Measurements from ENCODE around the gene AP4S1. TPM values are rescaled to one million over a fixed set of nuclear protein-coding genes. Genes with fewer than 3 reads are reported as not detected.

AP4S1 gene
- total RNA-seq, 4 donors from 2014 or later, result 4.2 to 10.7 (median 6.0) TPM

DNA sequence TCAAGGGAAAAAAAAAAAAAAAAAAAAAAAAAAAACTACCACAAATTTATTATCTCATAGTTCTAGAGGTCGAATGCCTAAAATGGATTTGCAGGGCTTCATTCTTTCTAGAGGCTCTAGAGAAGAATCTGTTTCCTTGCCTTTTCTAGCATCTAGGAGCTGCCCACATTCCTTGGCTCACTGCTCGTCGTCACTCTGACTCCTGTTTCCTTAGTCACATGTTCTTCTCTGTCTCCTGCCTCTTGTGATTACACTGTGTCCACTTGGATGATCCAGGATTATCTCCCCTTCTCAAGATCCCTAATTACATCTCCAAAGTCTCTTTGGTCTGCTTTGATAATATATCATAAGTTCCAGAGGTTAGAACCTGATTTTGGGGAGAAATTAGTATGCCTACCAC, 93.4 kb downstream of the AP4S1 start:
- peaks cover 0 to 99% (median 2%) of the 10 kb centered on the region in 3 donors for H3K36me3 ChIP-seq
- no peaks in the 10 kb centered on the region for H3K4me1 ChIP-seq
- H3K27ac ChIP-seq, result no peak overlapping the region
- no peaks in the 10 kb centered on the region for H3K9me3 ChIP-seq
- TF ChIP-seq, protein P1, sequence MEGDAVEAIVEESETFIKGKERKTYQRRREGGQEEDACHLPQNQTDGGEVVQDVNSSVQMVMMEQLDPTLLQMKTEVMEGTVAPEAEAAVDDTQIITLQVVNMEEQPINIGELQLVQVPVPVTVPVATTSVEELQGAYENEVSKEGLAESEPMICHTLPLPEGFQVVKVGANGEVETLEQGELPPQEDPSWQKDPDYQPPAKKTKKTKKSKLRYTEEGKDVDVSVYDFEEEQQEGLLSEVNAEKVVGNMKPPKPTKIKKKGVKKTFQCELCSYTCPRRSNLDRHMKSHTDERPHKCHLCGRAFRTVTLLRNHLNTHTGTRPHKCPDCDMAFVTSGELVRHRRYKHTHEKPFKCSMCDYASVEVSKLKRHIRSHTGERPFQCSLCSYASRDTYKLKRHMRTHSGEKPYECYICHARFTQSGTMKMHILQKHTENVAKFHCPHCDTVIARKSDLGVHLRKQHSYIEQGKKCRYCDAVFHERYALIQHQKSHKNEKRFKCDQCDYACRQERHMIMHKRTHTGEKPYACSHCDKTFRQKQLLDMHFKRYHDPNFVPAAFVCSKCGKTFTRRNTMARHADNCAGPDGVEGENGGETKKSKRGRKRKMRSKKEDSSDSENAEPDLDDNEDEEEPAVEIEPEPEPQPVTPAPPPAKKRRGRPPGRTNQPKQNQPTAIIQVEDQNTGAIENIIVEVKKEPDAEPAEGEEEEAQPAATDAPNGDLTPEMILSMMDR (IDR thresholded peaks at IDR 0.05), result no peak
- TF ChIP-seq POLR2A (IDR thresholded peaks at IDR 0.05), result no peak
- no peaks in the 10 kb centered on the region for H3K27me3 ChIP-seq
- DNase-seq, result no peak
- no peak overlapping the region for H3K4me3 ChIP-seq

DNA sequence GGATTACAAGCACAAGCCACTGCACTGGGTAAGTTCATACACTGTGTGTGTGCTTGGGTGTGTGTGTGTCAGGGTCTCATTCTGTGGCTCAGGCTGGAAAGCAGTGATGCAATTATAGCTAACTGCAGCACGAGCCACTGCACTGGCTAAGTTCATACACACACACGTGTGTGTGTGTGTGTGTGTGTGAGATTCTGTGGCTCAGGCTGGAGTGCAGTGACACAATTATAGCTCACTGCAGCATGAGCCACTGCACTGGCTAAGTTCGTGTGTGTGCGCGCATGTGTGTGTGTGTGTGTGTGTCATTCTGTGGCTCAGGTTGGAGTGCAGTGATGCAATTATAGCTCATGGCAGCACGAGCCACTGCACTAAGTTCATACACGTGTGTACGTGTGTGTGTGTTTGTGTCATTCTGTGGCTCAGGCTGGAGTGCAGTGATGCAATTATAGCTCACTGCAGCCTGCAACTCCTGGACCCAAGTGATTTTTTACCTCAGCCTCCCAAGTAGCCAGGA, 96.7 kb downstream of the AP4S1 start:
- Histone ChIP-seq H3K27ac (no peak overlapping the region), H3K36me3 (peaks cover 0 to 99% (median 2%) of the 10 kb centered on the region in 3 donors), H3K4me1 (no peaks in the 10 kb centered on the region), H3K9me3 (no peaks in the 10 kb centered on the region), H3K27me3 (no peaks in the 10 kb centered on the region), H3K4me3 (no peak overlapping the region)
- no peak for DNase-seq
- TF ChIP-seq POLR2A (IDR thresholded peaks at IDR 0.05), result no peak
- TF ChIP-seq, protein P1 (IDR thresholded peaks at IDR 0.05), result no peak

DNA sequence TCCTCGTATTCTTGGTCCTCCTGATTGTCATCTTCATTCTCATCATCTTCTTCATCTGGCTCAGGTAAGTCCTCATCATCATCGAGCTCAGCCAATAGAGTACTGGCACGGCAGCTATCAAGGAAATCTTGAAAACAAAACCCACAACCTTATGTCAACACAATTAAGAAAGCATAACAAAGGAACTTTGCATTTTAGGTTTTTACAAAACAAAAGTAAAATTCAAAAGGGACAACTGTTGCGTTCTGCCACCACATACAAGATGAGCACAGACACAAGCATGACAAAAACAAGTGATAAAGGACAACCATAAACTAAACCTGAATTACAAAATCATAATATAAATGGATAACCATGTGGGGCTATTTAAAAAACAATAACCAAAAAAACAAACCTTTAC, 97.5 kb downstream of the AP4S1 start:
- no peak for TF ChIP-seq POLR2A (IDR thresholded peaks at IDR 0.05)
- TF ChIP-seq, protein P1 (IDR thresholded peaks at IDR 0.05), result no peak
- no peaks in the 10 kb centered on the region for H3K9me3 ChIP-seq
- H3K27me3 ChIP-seq, result no peaks in the 10 kb centered on the region
- DNase-seq, result no peak
- H3K36me3 ChIP-seq, result peaks cover 0 to 99% (median 2%) of the 10 kb centered on the region in 3 donors
- H3K4me3 ChIP-seq, result no peak overlapping the region
- no peak overlapping the region for H3K27ac ChIP-seq
- H3K4me1 ChIP-seq, result no peaks in the 10 kb centered on the region

DNA sequence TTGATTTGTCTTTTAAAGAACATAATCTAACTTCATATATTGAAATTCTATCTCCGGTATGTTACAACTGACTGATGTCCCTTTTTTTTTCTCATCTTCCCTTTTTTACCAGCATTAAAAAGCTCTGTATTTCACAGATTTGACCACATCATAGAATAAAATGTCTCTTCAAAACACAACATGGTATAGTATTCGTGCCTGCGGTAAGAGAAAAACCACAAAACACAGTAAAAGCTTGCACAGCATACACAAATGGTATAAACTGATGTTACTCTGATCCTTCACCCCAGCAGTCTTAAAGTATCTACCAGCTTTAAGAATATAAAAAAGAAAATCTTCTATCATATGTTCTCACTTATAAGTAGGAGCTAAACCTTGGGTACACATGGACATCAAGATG, 98.7 kb downstream of the AP4S1 start:
- no peak for DNase-seq
- TF ChIP-seq, protein P1 (IDR thresholded peaks at IDR 0.05), result no peak
- TF ChIP-seq POLR2A (IDR thresholded peaks at IDR 0.05), result no peak
- H3K36me3 ChIP-seq, result peaks cover 0 to 99% (median 0%) of the 10 kb centered on the region in 3 donors

DNA sequence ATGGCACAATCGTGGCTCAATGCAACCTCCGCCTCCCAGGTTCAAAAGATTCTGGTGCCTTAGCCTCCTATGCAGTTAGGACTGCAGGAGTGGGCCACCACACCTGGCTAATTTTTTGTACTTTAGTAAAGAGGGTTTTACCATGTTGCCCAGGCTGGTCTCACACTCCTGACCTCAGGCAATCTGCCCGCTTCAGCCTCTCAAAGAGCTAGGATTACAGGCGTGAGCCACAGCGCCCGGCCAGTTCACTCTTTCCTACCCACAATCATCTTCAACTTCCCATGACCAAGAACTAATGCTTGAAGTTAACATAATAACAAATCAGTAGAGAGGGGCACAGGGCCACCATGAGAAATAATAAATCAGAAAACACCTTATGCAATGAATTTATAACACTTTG, 99.8 kb downstream of the AP4S1 start:
- Histone ChIP-seq H3K27me3 (no peaks in the 10 kb centered on the region), H3K9me3 (no peaks in the 10 kb centered on the region), H3K4me3 (no peak overlapping the region), H3K27ac (no peak overlapping the region), H3K36me3 (peaks cover 0 to 98% (median 0%) of the 10 kb centered on the region in 3 donors), H3K4me1 (no peaks in the 10 kb centered on the region)
- DNase-seq, result no peak
- no peak for TF ChIP-seq POLR2A (IDR thresholded peaks at IDR 0.05)
- TF ChIP-seq, protein P1 (IDR thresholded peaks at IDR 0.05), result no peak

More for the DNA sequence above, 98.7 kb downstream of the AP4S1 start:
- Histone ChIP-seq H3K4me3 (no peak overlapping the region), H3K27ac (no peak overlapping the region), H3K9me3 (no peaks in the 10 kb centered on the region), H3K27me3 (no peaks in the 10 kb centered on the region), H3K4me1 (no peaks in the 10 kb centered on the region)

DNA sequence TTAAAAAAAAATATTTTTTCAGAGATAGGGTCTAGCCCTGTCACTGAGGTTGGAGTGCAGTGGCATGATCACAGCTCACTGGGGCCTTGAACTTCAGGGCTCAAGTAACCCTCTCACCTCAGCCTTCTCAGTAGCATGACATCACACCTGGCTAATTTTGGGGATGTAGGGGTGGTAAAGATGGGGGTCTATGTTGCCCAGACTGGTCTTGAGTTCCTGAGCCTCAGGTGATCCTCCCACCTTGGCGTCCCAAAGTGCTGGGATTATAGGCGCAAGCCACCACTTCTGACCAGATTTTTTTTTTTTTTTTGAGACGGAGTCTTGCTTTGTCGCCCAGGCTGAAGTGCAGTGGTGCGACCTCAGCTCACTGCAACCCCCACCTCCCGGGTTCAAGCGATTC, 101.2 kb downstream of the AP4S1 start:
- peaks cover 0 to 88% (median 0%) of the 10 kb centered on the region in 3 donors for H3K36me3 ChIP-seq
- H3K4me3 ChIP-seq, result no peak overlapping the region
- no peak for DNase-seq
- no peaks in the 10 kb centered on the region for H3K9me3 ChIP-seq
- no peak for TF ChIP-seq POLR2A (IDR thresholded peaks at IDR 0.05)
- no peaks in the 10 kb centered on the region for H3K27me3 ChIP-seq
- H3K4me1 ChIP-seq, result no peaks in the 10 kb centered on the region
- H3K27ac ChIP-seq, result no peak overlapping the region
